ENCODE data around the gene MB.

Gene MB

DNA sequence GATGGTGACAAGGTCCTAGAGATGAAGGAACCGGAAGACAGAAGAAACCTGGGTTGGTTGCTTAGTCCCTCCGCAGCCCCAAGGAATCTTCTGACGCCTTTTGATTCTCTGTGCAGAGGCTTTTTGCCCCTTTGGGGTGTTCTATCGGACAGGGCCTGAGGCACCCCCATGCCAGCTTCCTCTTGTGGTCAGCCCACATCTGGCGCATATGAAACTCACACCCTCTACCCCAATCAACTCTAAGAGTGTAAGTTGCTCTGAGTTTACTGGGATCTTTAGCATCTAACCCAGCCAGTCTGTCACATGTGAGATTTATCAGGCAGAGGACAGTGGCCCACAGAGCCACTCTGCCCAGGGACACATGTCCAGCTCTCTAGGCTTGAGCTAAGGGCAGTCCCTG is 59.1 kb downstream of the MB start:
- no peak for FAIRE-seq

More for the DNA sequence above, 59.1 kb downstream of the MB start:
- DNase-seq (ENCODE audit: insufficient read length, low spot score), result no peak
